ENCODE data around the gene YIPF3. TPM values are rescaled to one million over a fixed set of nuclear protein-coding genes. Genes with fewer than 3 reads are reported as not detected.

Gene YIPF3
- 110 and 117 TPM in 2 replicates for total RNA-seq

DNA sequence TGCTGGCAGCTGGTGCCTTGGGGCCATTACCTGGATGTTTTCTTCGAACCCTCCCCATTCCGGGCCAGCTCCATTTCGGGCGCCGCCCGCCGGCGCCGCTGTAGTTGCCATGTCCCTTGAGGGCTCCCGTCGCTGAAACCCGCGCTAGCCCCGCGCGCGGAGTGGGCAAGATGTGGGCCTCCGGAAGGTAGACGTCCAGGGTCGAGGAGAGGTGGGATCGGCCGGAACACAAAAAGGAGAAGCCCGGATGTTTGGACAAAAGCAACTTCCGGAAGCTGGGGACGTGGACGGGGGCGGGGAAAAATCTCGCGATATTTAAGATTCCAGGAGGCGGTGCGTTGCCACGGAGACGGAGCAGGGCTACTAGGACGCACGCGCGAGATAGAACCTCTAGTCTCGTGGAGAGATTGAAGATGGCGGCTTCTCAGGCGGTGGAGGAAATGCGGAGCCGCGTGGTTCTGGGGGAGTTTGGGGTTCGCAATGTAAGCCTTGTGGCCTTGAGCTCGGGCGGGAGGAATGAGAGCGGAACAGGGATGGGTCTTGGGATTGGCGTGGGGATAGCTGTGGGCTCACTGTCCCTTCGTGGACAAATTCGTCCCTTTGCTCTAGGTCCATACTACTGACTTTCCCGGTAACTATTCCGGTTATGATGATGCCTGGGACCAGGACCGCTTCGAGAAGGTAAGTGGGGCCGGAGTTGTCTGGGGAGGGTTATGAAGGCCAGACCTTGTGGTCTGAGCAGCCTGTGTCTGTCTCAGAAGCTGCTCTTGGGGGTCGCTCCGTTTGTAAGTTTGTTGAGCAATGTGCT, at the start of gene YIPF3, which contains the start of gene POLR1C:
Gene YIPF3, minus strand, starts transcription at position 230 of the 808 bp plus-strand sequence. Its CDS starts 119 bp downstream, at position 111.
Gene POLR1C, plus strand, starts transcription at position 393 of the 808 bp plus-strand sequence. Its CDS starts 21 bp downstream, at position 414.

DNA sequence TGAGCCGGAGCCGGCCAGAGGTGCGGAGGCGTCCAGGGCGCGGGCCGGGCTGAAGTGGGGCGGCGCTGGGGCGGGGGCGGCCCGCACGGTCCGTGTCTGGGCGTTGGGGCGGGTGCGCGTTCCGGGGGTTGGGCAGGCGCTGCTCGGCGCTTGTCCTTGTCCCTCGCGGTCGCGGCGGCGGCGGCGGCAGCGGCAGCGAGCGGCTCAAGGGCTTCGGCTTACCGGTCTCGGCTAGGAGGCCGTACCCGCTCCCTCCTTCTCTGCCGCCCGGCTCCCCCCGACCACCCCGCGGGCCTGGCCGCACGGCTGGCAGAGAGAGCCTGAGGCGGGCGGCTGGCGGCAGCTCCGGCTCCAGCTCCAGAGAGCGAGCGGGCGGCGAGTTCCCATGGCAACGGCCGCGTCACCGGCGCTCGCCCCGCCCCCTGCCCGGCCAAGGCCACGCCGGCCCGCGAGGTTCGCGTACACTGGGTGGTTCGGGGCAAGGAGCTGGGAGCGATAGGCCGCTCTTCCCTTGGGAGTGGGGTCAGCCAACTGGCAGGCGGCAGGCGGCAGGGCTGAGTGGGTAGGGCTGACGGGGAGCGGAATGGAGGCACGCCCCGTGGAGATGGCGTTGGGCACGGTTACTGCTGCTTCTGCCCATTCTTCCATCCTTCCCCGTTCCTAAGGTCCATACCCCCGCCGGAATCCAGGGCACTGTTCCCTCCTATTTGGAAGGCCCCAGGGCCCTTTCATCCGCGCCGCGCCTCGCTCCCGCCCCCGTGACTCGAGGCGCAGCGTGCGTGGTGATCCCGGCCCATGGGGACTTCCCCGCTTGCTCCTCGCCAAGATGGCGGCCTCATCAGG, 6.5 kb downstream of the YIPF3 start, which contains the start of gene LRRC73:
Gene LRRC73, minus strand, starts transcription at position 363 of the 843 bp plus-strand sequence. CDS start 561 bp downstream, outside the sequence.

DNA sequence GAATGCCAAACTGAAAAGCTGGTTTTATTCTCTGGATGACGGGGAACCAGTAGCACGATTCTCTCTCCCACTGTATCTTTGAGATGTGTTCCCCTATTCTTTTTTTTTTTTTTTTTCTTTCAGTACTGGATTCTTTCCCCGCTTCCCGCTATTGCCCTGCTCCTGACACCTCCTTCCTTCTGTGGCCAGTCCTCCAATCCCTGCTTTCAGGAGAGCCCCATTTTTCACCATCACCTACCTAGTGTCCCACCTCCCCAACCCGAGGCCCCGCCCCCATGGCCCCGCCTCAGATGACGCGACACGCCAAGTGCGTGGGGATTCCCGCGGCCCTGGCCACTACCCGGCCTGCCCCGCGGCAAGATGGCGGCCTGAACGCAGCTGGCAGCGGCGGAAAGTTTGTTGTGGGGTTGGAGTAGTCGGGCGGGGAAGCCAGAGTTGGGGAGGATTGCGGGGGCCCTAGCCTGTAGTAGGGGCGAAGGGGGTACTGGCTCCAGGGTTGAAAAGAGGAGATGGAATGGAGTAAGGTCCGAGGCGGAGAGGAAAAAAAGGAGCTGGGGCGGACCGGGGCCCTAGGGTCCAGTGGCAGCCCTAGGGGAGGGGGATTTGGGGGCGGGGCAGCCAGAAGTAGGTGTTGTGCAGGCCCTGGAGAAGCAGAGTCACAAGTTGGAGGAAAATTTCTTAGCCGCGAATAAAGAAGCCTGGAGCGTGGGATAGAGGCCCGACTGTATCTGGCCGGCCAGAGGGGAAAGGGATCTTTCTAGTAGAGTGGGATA, 39.3 kb downstream of the YIPF3 start, which contains the start of gene TJAP1:
Gene TJAP1, plus strand, starts transcription at position 336 of the 773 bp plus-strand sequence. CDS start 21,432 bp downstream, outside the sequence.

Other genes with a start within 250 kb of the YIPF3 start
- gene SLC22A7, start 218.7 kb downstream of the YIPF3 start, total RNA-seq, result not detected in 2 replicates
- not detected in 2 replicates for gene CRIP3, start 208.1 kb downstream of the YIPF3 start, total RNA-seq
- 5.4 and 6.2 TPM in 2 replicates for gene ZNF318, start 147.3 kb downstream of the YIPF3 start, total RNA-seq
- gene ABCC10, start 89.4 kb downstream of the YIPF3 start, total RNA-seq, result 14.1 and 20.8 TPM in 2 replicates
- 1.0 and 1.5 TPM in 2 replicates for gene DLK2, start 61.4 kb downstream of the YIPF3 start, total RNA-seq
- 18.5 and 20.4 TPM in 2 replicates for gene TJAP1, start 39.4 kb downstream of the YIPF3 start, total RNA-seq
- gene LRRC73, start 6.6 kb downstream of the YIPF3 start, total RNA-seq, result under 0.01 and 0.15 TPM in 2 replicates
- gene POLR1C, start 163 bp upstream of the YIPF3 start, total RNA-seq, result 24.2 and 27.9 TPM in 2 replicates
- gene XPO5, start 59.1 kb upstream of the YIPF3 start, total RNA-seq, result 15.2 and 15.5 TPM in 2 replicates
- gene POLH, start 59.3 kb upstream of the YIPF3 start, total RNA-seq, result 18.3 and 19.2 TPM in 2 replicates
- gene GTPBP2, start 112.3 kb upstream of the YIPF3 start, total RNA-seq, result 49.9 and 50.6 TPM in 2 replicates
- gene MAD2L1BP, start 118.9 kb upstream of the YIPF3 start, total RNA-seq, result 33.9 and 37.7 TPM in 2 replicates
- 0.67 and 0.74 TPM in 2 replicates for gene RSPH9, start 128.1 kb upstream of the YIPF3 start, total RNA-seq
- 51.6 and 60.2 TPM in 2 replicates for gene MRPS18A, start 170.9 kb upstream of the YIPF3 start, total RNA-seq

Measured in bronchus fibroblast of lung (primary cell).